Measurements from ENCODE around the gene GAPT.
A peak's percentile ranks its signal among the peaks of the same experiment; 100 is the strongest.

The GAPT gene

GRCh38 chr5:58491216-58491892 lies at the start of gene GAPT:
TSS of gene GAPT (plus strand) at chr5:58491435. CDS start at chr5:58494537, 3,102 bp downstream.
- no peak for DNase-seq

- no peak for DNase-seq
Observed at GRCh38 chr5:58444805-58445204, 46.4 kb upstream of the GAPT start.

DNA sequence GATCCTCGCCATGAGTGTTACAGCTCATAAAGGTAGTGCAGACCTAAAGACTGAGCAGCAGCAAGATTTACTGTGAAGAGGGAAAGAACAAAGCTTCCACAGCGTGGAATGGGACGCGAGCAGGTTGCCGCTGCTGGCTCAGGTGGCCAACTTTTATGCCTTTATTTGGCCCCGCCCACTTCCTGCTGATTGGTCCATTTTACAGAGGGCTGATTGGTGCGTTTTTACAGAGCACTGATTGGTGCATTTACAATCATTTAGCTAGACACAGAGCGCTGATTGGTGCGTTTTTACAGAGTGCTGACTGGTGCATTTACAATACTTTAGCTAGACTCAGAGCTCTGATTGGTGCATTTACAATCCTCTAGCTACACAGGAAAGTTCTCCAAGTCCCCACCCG lies 45.2 kb upstream of the GAPT start:
- DNase-seq: no peak

DNA sequence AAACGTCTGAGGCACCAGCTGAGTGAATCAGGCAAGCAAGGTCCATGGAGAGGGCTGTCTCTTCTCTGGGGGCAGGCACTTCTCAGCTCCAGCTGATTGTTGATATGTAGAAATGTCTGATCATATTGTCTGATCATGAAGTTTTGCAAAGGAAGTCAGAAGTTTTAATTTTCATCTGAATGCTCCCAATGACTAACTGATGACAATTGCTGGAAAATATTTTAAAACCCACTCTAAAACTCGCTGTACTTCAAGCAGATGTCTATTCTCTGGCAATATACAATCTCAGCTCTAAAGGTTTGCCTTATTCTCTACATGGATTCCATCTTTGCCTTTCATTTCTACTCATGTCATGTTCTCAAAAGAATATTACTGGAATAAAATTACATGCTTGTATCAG lies 44.0 kb upstream of the GAPT start:
- no peak for DNase-seq

- no peak for DNase-seq
Observed at GRCh38 chr5:58450018-58450417, 41.2 kb upstream of the GAPT start.

DNA sequence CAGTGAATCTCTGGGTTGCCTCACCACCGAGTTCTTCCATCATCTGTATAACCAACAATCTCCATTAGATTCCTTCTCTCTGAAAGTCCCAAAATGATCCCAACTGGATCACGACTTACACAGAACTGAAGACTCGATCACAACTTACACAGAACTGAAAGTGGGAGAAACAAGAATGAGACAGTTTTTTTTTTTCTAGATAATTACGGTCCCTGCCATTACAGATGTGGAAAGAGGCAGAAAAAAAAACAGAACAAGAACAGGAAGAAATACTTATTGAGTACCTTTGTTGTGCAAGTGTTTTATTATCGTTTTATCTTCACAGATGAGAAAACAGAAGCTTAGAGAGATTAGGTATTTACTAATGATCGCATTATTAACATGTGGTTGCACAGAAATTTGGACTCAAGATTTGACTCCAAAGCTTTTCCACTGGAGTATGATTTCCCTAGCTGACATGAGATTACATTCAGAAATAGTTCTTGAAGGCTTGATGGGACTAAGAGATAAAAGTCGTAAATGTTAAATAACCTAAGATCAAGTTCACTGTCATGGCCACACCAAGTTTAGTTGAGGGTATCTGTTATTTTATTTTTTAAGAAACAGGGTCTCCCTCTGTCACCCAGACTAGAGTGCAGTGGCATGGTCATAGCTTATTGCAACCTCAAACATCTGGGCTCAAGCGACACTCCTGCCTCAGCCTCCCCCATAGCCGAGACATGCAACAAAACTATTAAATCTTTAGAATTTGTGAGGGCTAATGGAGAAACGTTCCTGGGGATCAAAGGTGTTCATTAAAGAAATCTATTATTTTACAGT lies 40.2 kb upstream of the GAPT start:
- no peak for DNase-seq

DNA sequence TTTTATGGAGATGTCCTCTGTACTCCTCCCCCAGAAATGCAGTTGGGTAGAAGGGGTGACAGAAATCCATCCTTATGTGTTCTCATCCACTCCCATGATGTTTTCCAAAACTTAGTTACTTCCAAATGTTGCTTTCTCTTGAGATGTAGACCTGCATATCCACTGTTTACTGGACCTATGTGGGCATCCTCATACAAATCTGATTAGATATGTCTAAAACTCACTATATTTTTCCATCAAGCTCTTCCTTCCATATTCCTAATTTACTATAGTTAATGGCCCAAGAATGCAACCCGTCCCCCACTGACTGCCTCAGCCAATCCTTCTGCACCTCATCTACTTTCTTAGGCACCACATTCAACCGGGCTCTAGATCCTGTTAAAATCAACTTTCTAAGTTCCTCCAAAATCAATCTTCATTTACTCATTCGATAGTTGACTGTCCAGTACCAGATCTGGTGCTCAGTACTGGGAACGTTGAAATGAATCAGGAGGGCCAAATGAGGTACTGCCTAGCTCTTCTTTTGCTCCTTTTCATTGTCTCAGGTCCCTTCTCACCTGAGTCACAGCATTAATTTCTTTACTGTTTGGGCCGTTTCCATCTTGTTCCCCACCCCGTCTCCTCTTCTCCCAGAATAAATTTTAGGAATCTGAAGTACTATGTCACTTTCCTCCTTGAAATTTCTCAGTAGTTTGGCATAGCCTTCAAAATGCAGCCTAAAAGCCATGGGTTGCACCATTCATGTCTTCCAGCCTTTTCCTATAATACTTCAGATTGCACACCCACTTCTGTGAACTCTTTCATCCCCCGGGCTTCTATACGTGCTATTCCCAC lies 39.3 kb upstream of the GAPT start:
- no peak for DNase-seq

- DNase-seq: no peak
Observed at GRCh38 chr5:58452566-58453258, 38.5 kb upstream of the GAPT start.

GRCh38 chr5:58453306-58453705 lies 37.9 kb upstream of the GAPT start:
- no peak for DNase-seq

DNA sequence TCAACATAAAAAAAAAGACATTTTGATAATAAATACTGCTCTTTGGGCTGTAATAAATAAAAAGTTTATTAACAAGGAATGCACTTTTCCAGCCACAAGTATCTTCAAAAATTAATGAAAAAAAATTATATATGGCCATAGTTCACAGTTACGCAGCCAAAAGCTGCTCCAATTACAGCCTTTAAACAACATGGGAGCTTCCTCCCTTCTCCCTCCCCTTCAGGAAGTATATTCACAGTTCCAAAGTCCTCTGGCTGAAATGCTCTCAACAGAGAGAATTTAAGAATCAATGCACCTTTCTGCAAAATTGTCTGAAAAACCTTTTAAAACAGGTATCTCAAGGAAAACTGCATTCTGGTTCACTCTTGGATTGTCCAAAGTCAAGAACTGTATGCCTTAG lies 37.2 kb upstream of the GAPT start:
- no peak for DNase-seq

- no peak for DNase-seq
Observed at GRCh38 chr5:58455066-58455465, 36.2 kb upstream of the GAPT start.

DNA sequence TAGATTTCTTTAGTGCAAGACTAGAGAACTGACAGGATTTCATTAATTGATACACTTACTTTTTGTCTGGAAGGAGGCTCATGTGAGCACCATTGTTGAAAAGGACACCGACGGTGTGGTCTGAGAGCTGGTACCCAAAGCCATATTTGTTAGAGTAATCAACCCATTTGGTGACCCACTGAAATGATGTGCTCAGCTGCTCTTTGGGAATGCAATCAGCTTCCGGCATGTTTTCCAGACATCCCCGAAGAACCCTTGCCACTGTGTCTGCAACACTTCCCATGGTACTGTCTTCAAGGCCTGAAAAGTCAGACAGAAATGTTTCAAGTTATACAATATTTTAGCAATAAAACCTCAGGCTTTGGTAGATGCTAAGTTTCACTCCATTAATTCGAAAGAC lies 35.8 kb upstream of the GAPT start:
- no peak for DNase-seq

DNA sequence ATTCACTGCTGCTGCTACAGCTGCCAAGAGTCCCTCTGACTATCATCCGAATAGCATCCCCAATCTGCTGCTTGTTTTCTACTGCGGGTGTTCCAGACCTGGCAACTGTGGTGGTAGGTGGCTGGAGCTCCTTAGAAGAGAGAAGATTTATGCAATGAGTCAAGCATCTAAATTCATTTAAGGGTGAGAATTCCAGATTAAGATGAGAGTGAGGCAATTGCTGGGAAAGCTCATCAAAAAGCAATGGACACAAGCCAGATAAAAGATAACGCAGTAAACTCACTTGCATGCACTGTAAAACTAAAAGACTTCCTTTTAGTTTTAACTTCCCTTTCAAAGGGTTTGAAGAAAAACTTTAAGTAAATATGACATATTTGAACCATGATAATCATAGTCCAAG lies 35.2 kb upstream of the GAPT start:
- no peak for DNase-seq

DNA sequence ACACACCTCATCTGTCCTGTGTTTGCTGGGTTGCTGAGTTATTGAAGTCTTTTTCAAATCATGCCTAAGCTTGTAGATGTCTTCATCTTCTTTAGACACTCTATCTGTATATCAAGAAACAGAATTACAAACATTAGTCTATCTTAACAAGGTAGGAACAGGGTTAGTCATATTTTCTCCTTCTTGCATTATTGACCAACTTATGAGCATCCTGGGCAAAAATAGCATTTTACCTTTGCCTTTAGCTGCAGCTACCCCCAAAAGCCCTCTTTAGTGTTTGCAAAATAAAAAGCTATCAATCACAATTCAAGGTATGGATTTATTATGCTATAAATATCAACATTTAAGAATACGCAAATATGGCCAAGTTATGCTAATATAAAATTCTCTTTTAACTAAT lies 34.7 kb upstream of the GAPT start:
- no peak for DNase-seq

DNA sequence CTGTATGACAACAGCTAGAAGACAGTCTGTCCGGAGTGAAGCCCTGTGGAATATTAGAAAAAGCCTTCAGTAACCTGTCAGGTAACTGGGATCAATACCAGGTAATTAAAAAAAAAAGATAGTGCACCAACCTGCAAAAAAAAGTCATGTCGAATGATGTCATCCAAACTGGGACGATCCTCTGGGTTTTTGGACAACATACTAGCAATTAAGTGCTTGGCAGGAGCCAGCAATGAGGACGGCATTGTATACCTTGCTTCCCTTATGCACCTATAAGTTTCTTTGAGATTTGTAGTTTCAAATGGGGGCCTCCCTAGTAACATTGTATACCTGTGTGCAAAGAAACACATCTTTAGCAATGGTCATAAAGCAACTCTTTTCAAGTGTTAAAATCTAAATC lies 34.2 kb upstream of the GAPT start:
- DNase-seq: no peak

- DNase-seq: no peak
Observed at GRCh38 chr5:58458141-58458742, 33.0 kb upstream of the GAPT start.

DNA sequence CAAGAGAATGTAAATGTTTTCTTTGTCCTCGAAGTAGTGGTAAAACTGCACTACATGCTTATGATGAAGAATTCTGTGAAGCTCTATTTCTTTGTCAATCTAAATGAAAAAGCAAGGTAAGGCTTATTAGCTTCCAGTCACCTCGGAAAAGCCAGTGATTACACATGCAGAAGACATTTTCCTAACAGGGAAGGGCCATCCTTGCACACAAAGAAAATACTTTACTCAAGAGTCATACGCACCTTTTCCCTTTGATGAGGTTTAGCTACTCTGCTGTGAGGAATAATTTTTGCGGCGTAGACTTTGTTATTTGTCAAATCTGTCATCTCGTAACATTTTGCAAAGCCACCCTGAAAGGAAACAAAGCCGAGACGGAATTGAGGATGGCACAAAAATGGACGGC lies 32.5 kb upstream of the GAPT start:
- no peak for DNase-seq

GRCh38 chr5:58459146-58460001 lies 31.9 kb upstream of the GAPT start:
- DNase-seq: no peak

DNA sequence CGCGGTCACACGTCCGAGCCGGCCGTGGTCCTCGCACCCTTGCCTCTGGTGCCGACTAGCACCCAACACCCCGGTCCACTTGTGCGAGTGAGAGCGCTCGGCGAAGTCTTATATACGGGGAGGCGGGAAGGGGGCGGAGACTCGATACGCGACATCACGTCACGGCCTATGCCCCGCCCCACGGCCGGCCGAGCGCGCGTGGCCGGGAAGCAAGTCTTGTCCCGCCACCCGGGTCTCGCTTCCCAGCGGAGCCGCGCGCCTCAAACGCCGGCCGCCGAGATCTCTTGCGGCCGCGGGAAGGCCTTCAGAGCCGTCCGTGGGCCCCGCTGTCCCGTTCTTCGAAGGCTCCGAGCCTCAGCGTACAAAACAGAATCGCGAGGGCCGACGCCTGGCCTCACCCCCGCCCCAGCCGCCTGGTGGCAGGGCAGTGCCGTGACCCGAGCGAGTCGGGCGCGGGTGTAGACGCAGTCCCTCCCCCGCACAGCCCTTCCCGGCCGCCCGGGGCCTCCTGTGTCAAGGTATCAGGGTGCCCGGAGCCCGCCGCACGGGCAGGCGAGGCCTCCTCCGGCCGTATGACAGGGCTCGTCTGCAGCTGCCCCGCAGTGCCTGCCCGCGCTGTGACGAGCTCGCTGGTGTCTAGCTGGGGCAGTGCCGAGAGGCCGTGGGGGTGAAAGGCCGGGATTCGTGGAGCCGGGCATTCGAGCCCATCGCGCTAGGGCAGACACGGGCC lies 31.1 kb upstream of the GAPT start, which contains the start of gene PLK2:
PLK2 (minus strand) TSS at position 85 of the 730 bp plus-strand sequence. CDS start 127 bp downstream, outside the sequence.
- no peak for DNase-seq

DNA sequence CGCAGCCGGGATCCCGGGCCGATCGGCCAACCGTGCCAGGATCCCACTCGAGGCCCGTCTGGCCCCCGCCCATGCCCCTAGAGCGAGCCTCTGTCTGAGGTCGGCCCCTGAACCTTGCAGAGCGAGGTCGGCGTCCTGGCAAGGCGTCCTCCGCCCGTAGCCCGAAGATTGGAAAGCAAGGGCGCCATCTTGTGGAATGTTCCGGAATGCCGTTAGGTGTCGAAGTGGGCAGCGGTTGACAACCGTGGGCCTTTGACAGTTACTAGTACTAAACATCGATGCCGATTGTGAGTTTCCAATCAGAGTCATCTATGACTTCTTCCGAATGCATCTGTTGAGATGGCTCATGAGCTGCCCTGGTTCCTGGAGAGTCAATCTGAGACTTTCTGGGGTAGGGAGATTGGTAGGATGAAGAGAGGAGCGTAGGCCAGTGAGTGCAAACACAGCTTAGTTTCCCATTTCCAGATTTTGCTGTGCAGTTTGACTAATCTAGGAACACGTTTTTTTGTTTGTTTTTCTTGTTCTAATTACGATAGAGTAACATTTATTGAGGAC lies 30.4 kb upstream of the GAPT start:
- peak; percentile 57 for DNase-seq
